K562 (cell line): ENCODE results near the gene MPG. TPM values are rescaled to one million over a fixed set of nuclear protein-coding genes. Genes with fewer than 3 reads are reported as not detected.

Experiments used
- CREB5 ChIP-seq: fragments of 250-450 bp; sonication (Bioruptor Pico); IDR thresholded peaks from 2 replicates; pipeline ENCODE4 v1.5.0; 2020; ENCODE audit warnings: mild to moderate bottlenecking
- CSDE1 ChIP-seq, 2 experiments: fragments of 450-650 bp; IDR thresholded peaks; 2 replicates each; pipeline ENCODE4 v1.6.1; 2016; ENCODE audit warnings: mild to moderate bottlenecking in 1 of 2
- CTBP1 ChIP-seq: fragments of 450-650 bp; IDR thresholded peaks from 2 replicates; pipeline ENCODE4 v1.6.1; 2016; ENCODE audit warnings: borderline replicate concordance
- DMBX1 ChIP-seq: fragments of 250-450 bp; sonication (Bioruptor Pico); IDR thresholded peaks from 2 replicates; pipeline ENCODE4 v1.8.0; 2022; ENCODE audit warnings: inconsistent platforms, mild to moderate bottlenecking, moderate library complexity, borderline replicate concordance
- E2F1 ChIP-seq: sonication (generic); formaldehyde crosslinking; IDR thresholded peaks from 2 replicates; pipeline ENCODE4 v1.8.1; 2023; ENCODE audit warnings: mild to moderate bottlenecking, missing genetic modification reagents, moderate library complexity
- E2F5 ChIP-seq: sonication (generic); formaldehyde crosslinking; IDR thresholded peaks from 2 replicates; pipeline ENCODE4 v1.8.0; 2022; ENCODE audit warnings: mild to moderate bottlenecking, missing genetic modification reagents
- E2F6 ChIP-seq, 2 experiments: IDR thresholded peaks; 2 replicates each; pipeline ENCODE4 v1.6.1; 2011; ENCODE audit warnings: borderline replicate concordance in 1 of 2, control low read depth in 1 of 2, low read depth in 1 of 2, low read length in 1 of 2, mild to moderate bottlenecking in 1 of 2, mixed read lengths in 1 of 2, moderate library complexity in 1 of 2; ENCODE audit not compliant: insufficient read depth in 1 of 2, insufficient read length in 1 of 2, poor library complexity in 1 of 2, severe bottlenecking in 1 of 2; ENCODE audit errors: extremely low read depth in 1 of 2
- EGR1 ChIP-seq: fragments of 450-650 bp; conservative IDR thresholded peaks from 2 replicates; pipeline ENCODE4 v1.6.1; 2017; ENCODE audit warnings: mild to moderate bottlenecking
- GABPB1 ChIP-seq: sonication (generic); formaldehyde crosslinking; IDR thresholded peaks from 2 replicates; pipeline ENCODE4 v1.8.0; 2022; ENCODE audit warnings: mild to moderate bottlenecking, missing genetic modification reagents
- GATA2 ChIP-seq: sonication (generic); formaldehyde crosslinking; IDR thresholded peaks from 2 replicates; pipeline ENCODE4 v1.4.0; 2020; ENCODE audit warnings: mild to moderate bottlenecking, missing genetic modification reagents
- IRF1 ChIP-seq: sonication (generic); formaldehyde crosslinking; IDR thresholded peaks from 2 replicates; pipeline ENCODE4 v1.8.0; 2022; ENCODE audit warnings: missing genetic modification reagents, mild to moderate bottlenecking, borderline replicate concordance
- MAFG ChIP-seq: fragments of 450-650 bp; conservative IDR thresholded peaks from 2 replicates; pipeline ENCODE4 v1.6.1; 2016; ENCODE audit warnings: missing genetic modification characterization, missing compliant biosample characterization
- MIER1 ChIP-seq: fragments of 450-650 bp; IDR thresholded peaks from 2 replicates; pipeline ENCODE4 v1.6.1; 2016; ENCODE audit warnings: antibody characterized with exemption, mild to moderate bottlenecking, low read depth
- NELFE ChIP-seq: IDR thresholded peaks from 2 replicates; pipeline ENCODE4 v1.6.1; 2011; ENCODE audit warnings: mild to moderate bottlenecking; ENCODE audit not compliant: insufficient read depth, insufficient read length
- RAD51 ChIP-seq: fragments of 450-650 bp; IDR thresholded peaks from 2 replicates; pipeline ENCODE4 v1.7.1; 2016; ENCODE audit warnings: low read depth, mild to moderate bottlenecking, borderline replicate concordance
- SRSF9 ChIP-seq: fragments of 200-400 bp; formaldehyde crosslinking; IDR thresholded peaks from 2 replicates; pipeline ENCODE4 v1.6.1; 2017; ENCODE audit warnings: low read depth, low read length, borderline replicate concordance
- YBX1 ChIP-seq: fragments of 450-650 bp; IDR thresholded peaks from 2 replicates; pipeline ENCODE4 v1.7.1; 2016; ENCODE audit warnings: mild to moderate bottlenecking
- ZNF12 ChIP-seq: sonication (generic); formaldehyde crosslinking; IDR thresholded peaks from 2 replicates; pipeline ENCODE4 v1.4.0; 2020; ENCODE audit warnings: mild to moderate bottlenecking, missing genetic modification reagents
- ZNF696 ChIP-seq: fragments of 250-450 bp; sonication (Bioruptor Pico); conservative IDR thresholded peaks from 2 replicates; pipeline ENCODE4 v1.4.0; 2020; ENCODE audit warnings: mild to moderate bottlenecking, moderate library complexity
- ZNF740 ChIP-seq, 3 experiments: fragments of 200-800 bp in 1 of 3; sonication (Bioruptor generic) in 1 of 3; sonication (generic) in 1 of 3; formaldehyde crosslinking in 1 of 3; IDR thresholded peaks; 2 replicates each; pipeline versions ENCODE4 v1.6.1 to v1.8.0; 2016 to 2022; ENCODE audit warnings: mild to moderate bottlenecking in 2 of 3, missing compliant biosample characterization in 2 of 3, missing genetic modification characterization in 2 of 3, missing genetic modification reagents in 1 of 3
- polyA plus RNA-seq, 8 experiments: library from polyadenylated mRNA; depleted of rRNA in 4 of 8; stranded (reverse) in 5 of 8; unstranded in 3 of 8; fragments of >200 nt; fragmentation: Nextera tagmentation in 2 of 8; fragmentation: Illumina TruSeq in 1 of 8; extraction: Ambion mirVana in 2 of 8; extraction: Trizol in 1 of 8; gene quantifications; 2 replicates each; pipeline versions ENCODE4 v1.2.1 to v1.2.3, GENCODE V29; 2011 to 2014; ENCODE audit warnings: inconsistent platforms in 1 of 8, missing spikeins in 1 of 8
- total RNA-seq, 7 experiments: library from RNA; depleted of rRNA in 6 of 7; stranded (reverse); fragments of >200 nt in 6 of 7; fragmentation: Illumina TruSeq in 2 of 7; extraction: Trizol in 2 of 7; gene quantifications; 2 replicates each; pipeline versions ENCODE4 v1.2.1 to v1.2.3, GENCODE V29; 2011 to 2021; ENCODE audit warnings: low replicate concordance in 1 of 7

Gene MPG
- total and polyA plus RNA-seq, 9 of the 15 experiments (the other 6 are each of a cell fraction or from before 2014, with no cell fraction given) = 0.42 to 226 (median 36.2) TPM

GRCh38 chr16:77807-78443 lies at the start of gene MPG (continued):
- TF ChIP-seq GATA2 (CRISPR knock-in tag) = no peak
- peak; percentile 96 for TF ChIP-seq ZNF740 (CRISPR knock-in tag; IDR thresholded peaks at IDR 0.05)
- TF ChIP-seq ZNF740 (tag; IDR thresholded peaks at IDR 0.05) = peak in 1 of 2 experiments; percentile 84; a peak in 2 of 4 replicates
- TF ChIP-seq IRF1 (CRISPR knock-in tag) = no peak
- no peak for TF ChIP-seq MIER1
- TF ChIP-seq DMBX1 (CRISPR knock-in tag) = no peak
- 0 out of 2 replicates have a peak, but pooled peaks have one; percentile 28 for TF ChIP-seq GABPB1 (CRISPR knock-in tag)
- TF ChIP-seq ZNF696 (CRISPR knock-in tag) = no peak
- no peak for TF ChIP-seq CSDE1 (IDR thresholded peaks at IDR 0.05)
- no peak for TF ChIP-seq NELFE
- no peak for TF ChIP-seq CREB5
- no peak for TF ChIP-seq SRSF9
- peak; percentile 15; the same call in 1 of the 2 replicates for TF ChIP-seq RAD51
- no peak for TF ChIP-seq MAFG (tag)
- no peak for TF ChIP-seq YBX1
- no peak for TF ChIP-seq ZNF12 (CRISPR knock-in tag)
- no peak for TF ChIP-seq E2F1 (CRISPR knock-in tag)
- peak; percentile 46 to 90 for TF ChIP-seq E2F6 (IDR thresholded peaks at IDR 0.05; ENCODE audit: borderline replicate concordance in 1 of 2, extremely low read depth in 1 of 2, insufficient read depth in 1 of 2, insufficient read length in 1 of 2, low read depth in 1 of 2, low read length in 1 of 2, poor library complexity in 1 of 2, severe bottlenecking in 1 of 2)
- TF ChIP-seq EGR1 = peak; percentile 90
- no peak for TF ChIP-seq CTBP1
- TF ChIP-seq E2F5 = no peak
